NCI-H2107 (cell line): ENCODE results near the gene AARS2.

Experiments used
- DNase-seq: peaks from one replicate; lab custom pipeline; 2025; lab: John Stamatoyannopoulos, UW

AARS2 gene

DNA sequence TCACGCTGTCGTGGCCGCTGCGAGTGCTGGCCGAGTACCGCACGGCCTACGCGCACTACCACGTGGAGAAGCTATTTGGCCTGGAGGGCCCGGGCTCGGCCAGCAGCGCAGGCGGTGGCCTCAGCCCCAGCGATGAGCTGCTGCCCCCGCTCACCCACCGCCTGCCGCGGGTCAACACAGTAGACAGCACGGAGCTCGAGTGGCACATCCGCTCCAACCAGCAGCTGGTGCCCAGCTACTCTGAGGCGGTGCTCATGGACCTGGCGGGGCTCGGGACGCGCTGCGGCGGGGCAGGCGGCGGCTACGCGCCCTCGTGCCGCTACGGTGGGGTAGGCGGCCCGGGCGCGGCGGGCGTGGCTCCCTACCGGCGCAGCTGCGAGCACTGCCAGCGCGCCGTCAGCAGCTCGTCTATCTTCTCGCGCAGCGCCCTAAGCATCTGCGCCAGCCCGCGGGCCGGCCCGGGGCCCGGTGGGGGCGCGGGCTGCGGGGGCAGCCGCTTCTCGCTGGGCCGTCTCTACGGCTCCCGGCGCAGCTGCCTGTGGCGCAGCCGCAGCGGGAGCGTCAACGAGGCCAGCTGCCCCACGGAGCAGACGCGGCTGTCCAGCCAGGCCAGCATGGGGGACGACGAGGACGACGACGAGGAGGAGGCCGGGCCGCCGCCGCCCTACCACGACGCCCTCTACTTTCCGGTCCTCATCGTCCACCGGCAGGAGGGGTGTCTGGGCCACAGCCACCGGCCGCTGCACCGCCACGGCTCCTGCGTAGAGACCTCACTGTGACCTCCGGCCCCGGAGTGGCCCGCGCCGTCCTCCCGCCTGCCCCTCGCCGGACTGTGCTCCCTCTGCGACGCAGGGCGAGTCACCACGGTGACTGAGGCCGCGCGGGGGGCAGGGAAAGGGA lies 37.1 kb downstream of the AARS2 start:
- DNase-seq: no peak

DNA sequence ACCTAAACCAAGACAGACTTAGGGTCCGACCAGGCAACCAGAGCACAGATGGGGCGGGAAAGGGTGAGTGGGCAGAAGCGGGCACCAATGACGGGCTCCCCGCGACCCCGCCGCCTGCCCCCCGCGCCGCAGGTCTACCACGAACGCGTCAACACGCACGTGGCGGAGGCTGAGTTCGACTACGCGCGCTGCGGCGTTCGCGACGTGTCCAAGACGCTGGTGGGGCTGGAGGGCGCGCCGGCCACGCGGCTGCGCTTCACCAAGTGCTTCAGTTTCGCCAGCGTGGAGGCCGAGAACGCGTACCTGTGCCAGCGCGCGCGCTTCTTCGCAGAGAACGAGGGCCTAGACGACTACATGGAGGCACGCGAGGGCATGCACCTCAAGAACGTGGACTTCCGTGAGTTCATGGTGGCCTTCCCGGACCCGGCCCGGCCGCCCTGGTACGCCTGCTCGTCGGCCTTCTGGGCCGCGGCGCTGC lies 37.8 kb downstream of the AARS2 start:
- no peak for DNase-seq

DNA sequence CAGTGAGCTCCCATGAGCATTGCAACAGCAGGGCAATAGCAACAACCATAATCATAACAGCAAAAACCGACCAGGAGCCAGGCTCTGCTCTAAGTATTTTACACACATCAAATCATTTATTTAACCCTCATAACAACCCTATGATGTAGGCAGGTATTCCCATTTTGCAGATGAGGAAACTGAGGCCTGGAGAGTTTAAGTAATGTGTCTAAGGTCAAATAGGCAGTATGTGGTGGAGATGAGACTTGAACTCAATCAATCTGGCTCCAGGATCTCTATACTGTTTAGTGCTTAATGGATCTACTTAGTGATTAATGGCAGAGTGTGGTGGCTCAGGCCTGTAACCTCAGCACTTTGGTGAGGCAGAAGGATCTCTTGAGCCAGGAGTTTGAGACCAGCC lies 39.5 kb downstream of the AARS2 start:
- no peak for DNase-seq

DNA sequence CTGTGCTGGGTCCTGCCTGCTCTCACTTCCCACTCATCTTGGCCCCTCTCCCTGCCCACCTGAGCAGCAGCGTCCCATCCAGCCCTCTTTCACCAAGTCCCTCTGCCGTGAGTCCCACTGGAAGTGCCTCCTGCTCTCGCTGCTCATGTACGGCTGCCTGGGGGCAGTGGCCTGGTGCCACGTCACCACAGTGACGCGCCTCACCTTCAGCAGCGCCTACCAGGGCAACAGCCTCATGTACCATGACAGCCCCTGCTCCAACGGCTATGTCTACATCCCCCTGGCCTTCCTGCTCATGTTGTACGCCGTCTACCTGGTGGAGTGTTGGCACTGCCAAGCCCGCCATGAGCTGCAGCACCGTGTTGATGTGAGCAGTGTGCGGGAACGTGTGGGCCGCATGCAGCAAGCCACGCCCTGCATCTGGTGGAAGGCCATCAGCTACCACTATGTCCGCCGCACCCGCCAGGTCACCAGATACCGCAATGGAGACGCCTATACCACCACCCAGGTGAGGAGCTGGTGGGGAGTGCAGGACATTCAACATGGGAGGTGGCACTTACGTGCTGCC lies 40.1 kb downstream of the AARS2 start:
- DNase-seq: no peak

DNA sequence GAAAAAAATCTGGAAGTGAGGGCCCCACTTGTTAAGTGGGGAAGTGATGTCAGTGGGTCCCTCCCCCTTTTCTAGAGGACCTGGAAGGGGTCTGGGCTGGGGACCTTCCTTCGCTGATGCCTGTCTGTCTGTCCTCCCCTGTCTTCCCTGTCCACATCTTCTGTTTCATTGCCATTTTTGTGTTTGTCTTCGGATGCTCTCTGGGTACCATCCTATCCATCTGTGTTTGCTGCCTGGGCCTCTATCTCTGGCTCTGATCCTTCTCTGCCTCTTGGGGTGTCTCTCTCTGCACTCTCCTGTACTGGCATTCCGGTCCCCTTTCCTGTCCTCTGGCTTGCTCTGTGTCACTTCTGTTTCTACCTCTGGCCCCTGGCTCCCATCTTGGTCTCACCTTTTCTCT lies 40.6 kb downstream of the AARS2 start:
- no peak for DNase-seq

DNA sequence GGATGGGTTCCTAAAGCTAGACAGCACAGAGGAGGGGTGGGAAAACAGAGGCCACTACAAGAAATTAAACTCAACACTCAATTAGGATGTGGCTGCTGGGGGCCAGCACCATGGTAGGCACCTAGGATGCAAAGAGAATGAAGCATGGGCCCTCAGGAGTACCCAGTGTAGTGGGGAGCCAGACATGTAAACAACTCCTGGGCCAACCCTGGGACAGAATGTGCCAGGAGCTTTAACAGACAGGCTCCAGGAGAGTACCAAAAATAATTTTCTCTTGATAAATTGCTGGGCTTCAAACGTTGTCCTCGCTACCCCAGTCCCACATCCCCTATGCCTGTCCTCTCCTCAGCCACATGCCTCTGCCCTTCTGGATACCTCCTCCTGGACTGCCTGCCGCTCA lies 41.2 kb downstream of the AARS2 start:
- DNase-seq: no peak

DNA sequence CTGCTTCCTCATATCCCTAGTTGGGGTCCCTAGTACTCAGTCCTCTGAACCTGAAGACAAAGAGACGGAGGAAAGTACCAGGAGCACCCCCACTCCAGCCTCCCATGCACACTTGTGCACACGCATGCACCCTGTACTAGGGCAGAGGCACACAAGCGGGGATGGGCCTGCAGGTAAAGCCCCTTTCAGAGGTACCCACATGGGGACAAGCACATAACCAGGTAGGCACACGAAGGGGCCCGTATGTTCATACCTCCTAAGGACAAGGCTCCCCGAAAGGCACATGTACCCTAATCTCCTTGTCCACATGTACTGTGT lies 41.8 kb downstream of the AARS2 start:
- DNase-seq: no peak

DNA sequence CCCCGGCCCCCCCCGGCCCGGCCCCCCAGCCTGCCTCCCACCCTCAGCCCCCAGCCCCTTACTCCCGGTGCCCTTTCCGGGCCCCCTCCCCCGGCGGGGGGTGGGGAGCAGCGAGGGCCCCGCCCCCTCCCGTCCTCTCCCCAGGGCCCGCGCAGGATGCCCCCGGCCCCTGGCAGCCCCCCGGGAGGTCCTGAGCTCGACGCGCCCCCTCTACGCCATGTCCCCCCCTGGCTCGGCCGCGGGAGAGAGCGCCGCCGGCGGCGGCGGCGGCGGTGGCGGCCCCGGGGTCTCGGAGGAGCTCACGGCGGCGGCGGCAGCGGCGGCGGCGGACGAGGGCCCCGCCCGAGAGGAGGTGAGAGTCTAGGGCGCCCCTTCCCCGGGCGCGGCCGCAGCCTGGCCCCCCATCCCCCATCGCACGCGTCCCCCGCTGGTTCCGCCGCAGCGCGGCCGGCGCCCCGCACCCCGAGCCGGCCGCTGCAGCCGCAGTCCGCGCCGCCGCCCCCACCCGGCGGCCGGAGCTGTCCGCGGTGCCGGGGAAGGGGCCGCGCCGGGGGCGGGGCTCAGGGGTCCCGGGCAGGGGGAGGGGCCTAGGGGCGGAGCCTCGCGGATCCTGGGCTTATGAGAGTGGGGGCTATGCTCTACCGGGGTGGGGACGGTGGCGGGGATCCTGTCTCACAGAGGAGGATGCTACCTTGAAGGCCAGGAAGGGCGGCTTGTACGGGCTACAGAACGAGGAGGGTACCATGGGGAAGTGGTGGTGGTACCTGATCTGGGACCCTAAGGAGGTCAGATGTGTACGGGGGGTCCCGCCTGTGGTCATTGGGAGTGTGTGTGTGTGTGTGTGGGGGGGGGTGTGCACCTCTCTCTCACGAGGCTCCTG lies 42.4 kb downstream of the AARS2 start:
- DNase-seq: no peak

DNA sequence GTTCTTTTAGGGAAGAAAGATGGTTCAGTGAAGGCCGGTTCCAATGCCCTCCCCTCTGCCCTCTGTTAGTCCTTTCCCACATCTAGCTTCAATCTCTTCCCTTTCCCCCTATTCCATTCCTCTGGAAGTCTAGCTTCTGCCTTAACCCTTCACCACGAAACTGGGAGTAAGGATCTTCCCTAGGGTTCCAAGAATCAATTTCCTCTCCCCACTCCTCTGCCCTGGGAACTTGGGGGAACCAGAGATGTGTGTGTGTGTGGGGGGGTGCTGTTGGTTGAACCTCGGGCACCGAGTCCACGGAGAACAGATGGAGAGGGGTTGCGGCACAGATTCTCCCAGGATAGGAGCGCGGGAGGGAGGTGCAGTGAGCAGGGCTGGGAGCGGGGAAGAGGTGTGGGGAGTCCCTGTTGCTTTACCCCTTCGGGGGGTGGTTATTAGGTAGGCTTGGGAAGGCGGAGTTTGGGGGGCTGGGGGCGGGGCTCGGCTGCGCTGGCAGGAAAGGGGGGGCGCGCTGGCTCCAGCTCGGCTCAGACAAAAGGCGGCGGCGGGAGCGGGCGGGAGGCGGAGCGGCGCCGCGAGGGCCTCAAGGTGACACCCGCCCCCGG lies 43.1 kb downstream of the AARS2 start, which contains the start of gene TMEM151B:
Gene TMEM151B (plus strand): TSS at position 530 of the 605 bp plus-strand sequence. CDS start 293 bp downstream, outside the sequence.
- no peak for DNase-seq

DNA sequence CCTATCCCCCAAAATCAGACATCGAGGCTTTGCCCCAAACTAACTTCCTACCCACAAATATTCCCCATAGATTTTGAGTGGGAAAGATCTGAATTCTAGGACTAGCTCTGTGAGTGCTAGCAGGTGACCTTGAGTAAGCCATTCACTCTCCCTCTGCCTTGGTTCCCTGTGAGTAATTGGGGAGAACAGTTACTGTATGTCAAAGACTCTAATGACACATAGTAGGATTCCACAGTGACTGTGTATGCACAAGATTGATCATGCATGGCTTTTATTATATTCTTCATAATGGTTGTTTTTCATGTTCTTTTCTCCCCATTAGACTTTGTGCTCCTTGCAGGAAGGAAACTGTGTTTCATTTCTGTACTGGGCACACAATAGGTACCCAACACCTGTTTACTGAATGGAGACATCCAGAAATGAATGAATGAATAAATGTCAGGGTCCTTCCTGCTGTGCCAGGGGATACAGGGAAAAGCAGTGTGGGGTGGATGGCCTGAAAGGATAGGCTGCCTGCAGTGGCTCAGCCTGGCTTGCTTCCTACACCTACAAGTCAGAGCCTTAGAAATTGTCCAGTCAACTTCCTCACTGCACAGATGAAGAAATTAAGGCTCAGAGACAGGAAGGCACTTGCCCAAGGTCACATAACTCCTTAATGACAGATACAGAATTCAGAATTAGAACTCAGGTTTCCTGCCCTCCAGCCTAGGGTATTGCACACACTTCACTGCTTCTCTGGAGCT lies 43.8 kb downstream of the AARS2 start:
- DNase-seq: no peak

DNA sequence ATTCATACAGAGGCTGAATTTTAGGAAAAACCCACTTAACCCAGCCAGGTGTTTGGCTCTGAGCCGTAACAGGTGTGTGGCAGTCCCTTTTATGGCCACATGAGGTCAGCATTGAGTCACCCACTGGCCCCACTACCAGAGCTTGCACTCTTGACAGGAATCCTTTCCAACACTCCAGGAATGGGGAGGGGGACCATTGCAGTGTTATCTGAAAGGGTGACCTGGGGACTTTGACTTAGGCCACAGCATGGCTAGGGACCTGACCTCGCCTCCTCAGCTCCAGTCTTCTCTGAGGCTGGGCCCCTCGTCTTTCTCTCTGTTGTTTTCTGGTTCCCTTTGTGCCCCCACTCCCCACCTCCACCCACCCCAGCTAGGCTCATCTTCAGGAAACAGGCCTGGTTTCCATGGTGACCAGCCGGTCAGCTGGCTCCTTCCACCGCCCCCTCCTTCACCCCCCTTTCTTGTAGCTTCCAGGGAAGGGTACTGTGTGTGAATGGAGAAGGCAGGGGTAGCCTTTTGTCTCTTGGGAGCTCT lies 45.0 kb downstream of the AARS2 start:
- DNase-seq: no peak

DNA sequence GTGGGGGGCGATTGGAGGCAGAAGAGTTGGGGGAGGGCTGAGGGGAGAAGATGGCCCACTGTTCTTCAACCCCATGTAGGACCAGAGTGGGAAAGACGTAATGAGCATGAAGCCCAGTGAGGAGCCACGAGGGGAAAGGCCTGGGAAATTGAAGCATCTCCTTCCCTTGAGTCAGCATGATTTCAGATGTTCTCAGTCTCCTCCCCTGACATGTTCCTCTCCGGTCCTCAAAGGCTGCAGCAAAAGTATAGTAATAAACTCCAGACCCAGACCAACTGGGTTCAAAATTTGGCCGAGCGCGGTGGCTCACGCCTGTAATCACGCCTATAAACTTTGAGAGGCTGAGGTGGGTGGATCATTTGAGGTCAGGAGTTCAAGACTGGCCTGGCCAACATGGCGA lies 45.9 kb downstream of the AARS2 start:
- no peak for DNase-seq

DNA sequence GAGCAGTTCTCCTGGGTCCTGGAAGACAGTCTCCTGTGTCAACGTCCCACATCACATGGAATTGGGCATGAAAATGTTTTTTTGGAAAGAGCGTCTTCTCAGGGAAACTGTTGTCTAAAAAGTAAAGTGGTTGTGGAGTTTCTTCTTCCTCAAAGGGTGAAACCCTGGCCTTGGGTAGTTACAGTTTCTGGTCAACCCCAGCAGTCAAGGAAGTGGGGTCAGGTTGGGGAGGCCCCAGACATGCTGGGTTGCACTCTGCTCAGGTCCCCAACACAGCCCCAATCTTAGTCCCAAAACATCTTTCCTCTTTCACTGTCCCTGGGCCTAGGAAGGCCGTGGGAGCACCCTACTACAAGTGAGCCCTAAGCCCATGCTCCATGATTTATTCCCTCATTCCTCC lies 46.8 kb downstream of the AARS2 start:
- DNase-seq: no peak

DNA sequence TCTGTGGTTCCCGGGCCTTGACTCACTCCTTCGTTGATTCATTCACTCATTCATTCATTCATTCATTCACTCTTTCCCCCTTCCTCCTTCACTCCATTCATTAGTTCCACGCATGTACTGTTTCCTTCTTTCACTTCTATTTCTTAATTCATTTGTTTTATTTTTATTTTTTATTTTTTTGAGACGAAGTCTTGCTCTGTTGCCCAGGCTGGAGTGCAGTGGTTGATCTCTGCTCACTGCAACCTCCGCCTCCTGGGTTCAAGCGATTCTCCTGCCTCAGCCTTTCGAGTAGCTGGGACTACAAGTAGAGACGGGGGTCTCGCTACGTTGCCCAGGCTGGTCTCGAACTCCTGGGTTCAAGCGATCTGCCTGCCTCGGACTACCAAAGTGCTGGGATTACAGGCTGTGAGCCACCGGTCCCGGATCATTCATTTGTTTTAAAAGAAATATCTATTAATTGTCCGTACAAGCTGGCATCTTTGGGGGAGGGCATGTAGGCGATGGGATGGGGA lies 47.4 kb downstream of the AARS2 start:
- no peak for DNase-seq

DNA sequence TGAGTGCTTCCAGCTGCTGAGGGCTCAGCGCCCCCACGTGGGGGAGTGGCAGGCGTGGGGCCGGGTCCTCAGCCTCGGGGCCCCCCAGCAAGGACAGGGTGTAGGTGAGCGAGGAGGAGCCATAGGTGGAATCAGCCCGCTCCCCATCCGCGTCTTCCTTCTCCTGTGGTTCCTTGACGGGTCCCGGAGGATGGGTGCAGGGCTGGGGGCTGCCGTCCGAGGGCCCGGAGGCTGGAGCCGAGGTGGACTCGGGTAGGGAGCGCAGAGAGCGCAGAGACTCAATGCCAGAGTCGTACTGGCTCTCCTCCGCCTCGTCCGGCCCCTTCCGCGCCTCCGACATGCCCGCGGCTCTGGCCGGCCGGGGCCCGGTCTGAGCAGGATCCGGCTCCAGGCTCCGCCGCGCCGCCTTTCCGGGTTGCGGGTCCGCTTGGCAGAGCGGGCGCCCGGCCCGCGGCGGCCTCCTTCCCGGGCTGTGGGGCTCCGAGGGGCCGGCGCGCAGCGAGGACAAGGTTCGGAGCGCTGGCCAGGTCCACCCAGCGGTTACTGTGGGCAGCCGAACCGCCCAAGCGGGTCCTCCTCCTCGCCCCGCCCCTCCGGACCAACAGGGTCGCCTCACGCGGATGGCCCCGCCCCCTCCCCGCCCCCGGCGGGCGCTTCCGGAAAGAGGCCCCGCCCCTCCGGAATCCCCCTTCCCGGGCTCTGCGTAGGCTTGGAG lies 48.0 kb downstream of the AARS2 start, which contains the start of gene NFKBIE:
Gene NFKBIE (minus strand): TSS at position 545 of the 715 bp plus-strand sequence. CDS start 205 bp downstream, at position 340.
- DNase-seq: no peak

DNA sequence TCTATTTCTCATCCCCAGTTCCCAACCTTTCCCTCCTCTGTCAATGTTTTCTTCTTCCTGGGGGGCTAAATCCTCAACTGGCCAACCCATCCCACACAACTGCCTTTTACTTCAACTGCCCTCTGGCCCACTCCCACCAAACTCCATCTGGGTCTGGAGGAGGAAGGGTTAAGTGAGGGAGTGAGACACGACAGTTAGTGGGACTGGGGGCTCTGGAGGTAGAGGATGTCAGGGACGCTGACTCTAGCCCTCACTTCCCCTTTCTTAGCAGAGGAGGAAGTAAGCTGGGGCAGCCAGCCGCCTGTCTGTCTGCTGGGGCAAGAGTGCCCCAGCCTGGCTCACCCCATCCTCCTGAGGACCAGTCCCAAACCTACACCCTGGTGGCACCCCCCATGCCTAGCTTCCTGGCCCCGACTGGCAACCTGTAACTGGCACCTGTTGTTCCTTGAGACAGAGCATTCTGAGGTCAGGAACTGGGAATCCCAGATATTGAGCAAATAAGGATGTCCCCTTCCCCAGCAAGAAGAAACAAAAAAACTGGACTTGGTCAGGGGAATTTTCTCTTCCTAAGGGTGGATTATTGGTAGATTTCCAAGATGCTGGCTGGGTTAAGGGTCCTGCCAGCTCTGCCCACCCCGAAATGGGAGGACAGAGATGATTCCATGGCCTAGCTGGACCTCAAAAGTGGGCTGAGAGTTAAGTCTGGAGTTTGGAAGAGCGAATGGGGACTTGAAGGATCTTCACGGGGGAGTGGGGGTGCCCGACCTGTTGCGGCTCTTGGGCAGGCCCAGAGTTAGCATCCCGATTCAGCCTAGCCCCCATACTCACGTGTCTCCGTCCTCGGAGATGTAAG lies 48.8 kb downstream of the AARS2 start:
- DNase-seq: no peak

DNA sequence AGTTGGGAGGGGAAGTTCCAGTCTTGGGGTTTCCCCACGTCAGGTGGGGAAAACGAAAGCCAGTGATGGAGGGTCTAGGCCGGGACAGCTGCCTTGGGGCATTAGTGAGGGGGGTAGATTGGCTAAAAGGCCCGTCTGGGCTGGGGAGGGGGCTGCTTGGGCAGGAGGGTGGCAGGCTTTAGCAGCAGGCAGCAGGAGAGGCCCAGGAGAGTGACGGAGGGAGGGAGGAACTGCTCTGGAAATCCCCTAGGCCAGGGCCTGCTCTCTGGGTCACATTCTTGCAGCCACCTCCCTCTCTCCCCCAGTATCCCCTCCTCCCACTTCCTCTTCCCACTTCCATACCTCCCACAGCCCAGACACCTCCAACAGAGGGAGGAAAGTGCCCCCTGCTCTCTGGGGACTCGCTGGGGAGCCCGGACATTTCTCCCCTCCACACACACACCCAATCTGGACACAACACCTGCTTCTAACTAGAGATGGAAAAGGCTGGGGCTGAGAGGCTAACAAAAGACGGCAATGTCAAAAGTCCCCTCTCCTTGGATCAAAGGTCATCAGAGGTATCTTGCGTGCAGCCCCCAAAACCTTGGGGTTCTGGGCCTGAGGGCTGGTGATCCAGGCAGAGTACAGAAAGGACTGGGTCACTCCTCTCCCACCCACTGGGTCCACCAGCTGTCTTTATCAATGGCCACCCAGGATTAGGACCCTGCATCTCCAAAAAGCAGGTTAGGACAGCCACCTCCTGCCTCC lies 49.6 kb downstream of the AARS2 start:
- no peak for DNase-seq
